ENCODE measurements around the gene CDYL.

The CDYL gene

GRCh38 chr6:4776131-4776492 is at the start of gene CDYL:
CDYL (plus strand) TSS chr6:4776404; CDS start chr6:4776784, 380 bp downstream.
- peak; percentile 69 for ATAC-seq (ENCODE audit: low read depth)
- peak; percentile 78 for DNase-seq (ENCODE audit: low spot score)
- Histone ChIP-seq H3K27me3 (ENCODE audit: insufficient read depth, poor library complexity, severe bottlenecking) (no peaks in the 10 kb centered on the region), H3K27ac (ENCODE audit: poor library complexity, severe bottlenecking) (peak within 1 kb of the TSS; percentile 69), H3K36me3 (ENCODE audit: low read depth) (no peaks in the 10 kb centered on the region), H3K9me3 (ENCODE audit: severe bottlenecking) (peaks cover 9% of the 10 kb centered on the region), H3K4me3 (ENCODE audit: severe bottlenecking) (peak within 1 kb of the TSS; percentile 59), H3K4me1 (ENCODE audit: insufficient read depth, poor library complexity, severe bottlenecking) (peaks cover 5% of the 10 kb centered on the region)
- no peak for TF ChIP-seq CTCF (IDR thresholded peaks at IDR 0.05; ENCODE audit: poor library complexity, severe bottlenecking)

- DNase-seq (ENCODE audit: low spot score) (no peak), ATAC-seq (ENCODE audit: low read depth) (no peak)
- Histone ChIP-seq H3K9me3 (ENCODE audit: severe bottlenecking) (peaks cover 4% of the 10 kb centered on the region), H3K4me3 (ENCODE audit: severe bottlenecking) (no peak overlapping the region), H3K4me1 (ENCODE audit: insufficient read depth, poor library complexity, severe bottlenecking) (no peaks in the 10 kb centered on the region), H3K27ac (ENCODE audit: poor library complexity, severe bottlenecking) (no peak overlapping the region), H3K27me3 (ENCODE audit: insufficient read depth, poor library complexity, severe bottlenecking) (no peaks in the 10 kb centered on the region), H3K36me3 (ENCODE audit: low read depth) (no peaks in the 10 kb centered on the region)
- no peak for TF ChIP-seq CTCF (IDR thresholded peaks at IDR 0.05; ENCODE audit: poor library complexity, severe bottlenecking)
These were observed 49.6 kb upstream of the CDYL start for GRCh38 chr6:4726645-4727044.

DNA sequence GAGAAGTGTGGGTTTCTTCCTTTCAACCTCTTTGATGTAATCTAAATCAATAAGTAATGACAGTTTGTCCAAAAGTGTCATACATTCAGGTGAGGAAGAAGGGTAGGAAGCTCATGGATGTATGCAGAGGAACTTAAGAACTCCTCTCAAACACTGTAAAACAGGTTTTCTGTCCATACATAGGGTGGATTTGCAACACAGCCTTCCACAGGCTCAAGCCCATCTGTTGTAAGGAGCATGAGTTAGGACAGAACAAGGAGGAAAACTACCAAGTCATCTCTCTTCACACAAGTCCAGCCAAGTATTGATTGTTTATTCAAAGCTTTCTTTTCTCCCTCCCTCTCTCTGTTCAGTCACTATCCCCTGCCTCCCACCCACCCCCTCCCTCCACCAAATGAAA is 49.0 kb upstream of the CDYL start:
- Histone ChIP-seq H3K36me3 (ENCODE audit: low read depth) (no peaks in the 10 kb centered on the region), H3K27ac (ENCODE audit: poor library complexity, severe bottlenecking) (no peak overlapping the region), H3K9me3 (ENCODE audit: severe bottlenecking) (peaks cover 4% of the 10 kb centered on the region), H3K27me3 (ENCODE audit: insufficient read depth, poor library complexity, severe bottlenecking) (no peaks in the 10 kb centered on the region), H3K4me1 (ENCODE audit: insufficient read depth, poor library complexity, severe bottlenecking) (no peaks in the 10 kb centered on the region), H3K4me3 (ENCODE audit: severe bottlenecking) (no peak overlapping the region)
- TF ChIP-seq CTCF (IDR thresholded peaks at IDR 0.05; ENCODE audit: poor library complexity, severe bottlenecking), result no peak
- no peak; the same call in 2 of the 3 replicates for ATAC-seq (ENCODE audit: low read depth)
- no peak for DNase-seq (ENCODE audit: low spot score)

GRCh38 chr6:4727671-4728435 is 48.4 kb upstream of the CDYL start:
- no peak for TF ChIP-seq CTCF (IDR thresholded peaks at IDR 0.05; ENCODE audit: poor library complexity, severe bottlenecking)
- Histone ChIP-seq H3K4me3 (ENCODE audit: severe bottlenecking) (no peak overlapping the region), H3K36me3 (ENCODE audit: low read depth) (no peaks in the 10 kb centered on the region), H3K27ac (ENCODE audit: poor library complexity, severe bottlenecking) (no peak overlapping the region), H3K27me3 (ENCODE audit: insufficient read depth, poor library complexity, severe bottlenecking) (no peaks in the 10 kb centered on the region), H3K9me3 (ENCODE audit: severe bottlenecking) (peaks cover 4% of the 10 kb centered on the region), H3K4me1 (ENCODE audit: insufficient read depth, poor library complexity, severe bottlenecking) (peaks cover 3% of the 10 kb centered on the region)
- no peak for DNase-seq (ENCODE audit: low spot score)
- no peak for ATAC-seq (ENCODE audit: low read depth)

GRCh38 chr6:4728436-4728769 is 47.8 kb upstream of the CDYL start:
- DNase-seq (ENCODE audit: low spot score), result no peak
- H3K9me3 ChIP-seq (ENCODE audit: severe bottlenecking), result peaks cover 4% of the 10 kb centered on the region
- no peak for TF ChIP-seq CTCF (IDR thresholded peaks at IDR 0.05; ENCODE audit: poor library complexity, severe bottlenecking)
- no peak overlapping the region for H3K4me3 ChIP-seq (ENCODE audit: severe bottlenecking)
- peaks cover 7% of the 10 kb centered on the region for H3K4me1 ChIP-seq (ENCODE audit: insufficient read depth, poor library complexity, severe bottlenecking)
- no peaks in the 10 kb centered on the region for H3K36me3 ChIP-seq (ENCODE audit: low read depth)
- H3K27ac ChIP-seq (ENCODE audit: poor library complexity, severe bottlenecking), result no peak overlapping the region
- ATAC-seq (ENCODE audit: low read depth), result no peak
- H3K27me3 ChIP-seq (ENCODE audit: insufficient read depth, poor library complexity, severe bottlenecking), result no peaks in the 10 kb centered on the region
